ENCODE measurements around the gene IL20.

The IL20 gene

DNA sequence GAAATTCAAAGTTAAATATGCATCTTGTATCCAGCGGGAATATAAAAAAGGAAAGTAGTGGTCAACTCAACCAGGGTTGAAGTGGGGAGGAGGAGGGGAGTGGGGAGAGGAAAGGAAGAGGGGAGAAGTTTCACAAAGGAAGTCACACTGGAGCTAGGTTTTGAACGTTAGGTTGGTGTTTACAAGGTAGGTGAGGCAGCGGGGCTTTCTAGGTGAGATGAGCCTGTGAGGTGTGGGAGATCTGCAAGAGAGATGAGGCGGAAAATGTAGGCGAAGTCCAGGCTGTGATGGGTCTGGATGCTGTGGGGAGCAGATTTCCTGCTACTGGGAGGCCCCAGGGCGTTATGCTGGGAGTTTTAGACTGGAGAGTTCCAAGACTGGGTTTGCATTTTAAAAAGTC lies 36.1 kb upstream of the IL20 start:
- Histone ChIP-seq H3K4me2 (ENCODE audit: low read length) (no peak overlapping the region), H4K20me1 (ENCODE audit: insufficient read depth, low read length) (no peaks in the 10 kb centered on the region), H3K27ac (ENCODE audit: low read length) (no peak overlapping the region), H3K4me1 (ENCODE audit: low read length) (peaks cover 21% of the 10 kb centered on the region), H3K9ac (ENCODE audit: low read length) (no peak overlapping the region), H3K36me3 (replicated peaks; ENCODE audit: low read depth, low read length) (no peaks in the 10 kb centered on the region), H3K79me2 (ENCODE audit: low read length) (no peaks in the 10 kb centered on the region), H3K4me3 (ENCODE audit: low read length) (no peak overlapping the region), H3K9me3 (ENCODE audit: insufficient read depth, low read length) (no peaks in the 10 kb centered on the region), H2AFZ (ENCODE audit: low read depth, low read length) (no peak overlapping the region), H3K27me3 (ENCODE audit: low read depth, low read length) (peaks cover 13% of the 10 kb centered on the region)
- TF ChIP-seq, protein P1, sequence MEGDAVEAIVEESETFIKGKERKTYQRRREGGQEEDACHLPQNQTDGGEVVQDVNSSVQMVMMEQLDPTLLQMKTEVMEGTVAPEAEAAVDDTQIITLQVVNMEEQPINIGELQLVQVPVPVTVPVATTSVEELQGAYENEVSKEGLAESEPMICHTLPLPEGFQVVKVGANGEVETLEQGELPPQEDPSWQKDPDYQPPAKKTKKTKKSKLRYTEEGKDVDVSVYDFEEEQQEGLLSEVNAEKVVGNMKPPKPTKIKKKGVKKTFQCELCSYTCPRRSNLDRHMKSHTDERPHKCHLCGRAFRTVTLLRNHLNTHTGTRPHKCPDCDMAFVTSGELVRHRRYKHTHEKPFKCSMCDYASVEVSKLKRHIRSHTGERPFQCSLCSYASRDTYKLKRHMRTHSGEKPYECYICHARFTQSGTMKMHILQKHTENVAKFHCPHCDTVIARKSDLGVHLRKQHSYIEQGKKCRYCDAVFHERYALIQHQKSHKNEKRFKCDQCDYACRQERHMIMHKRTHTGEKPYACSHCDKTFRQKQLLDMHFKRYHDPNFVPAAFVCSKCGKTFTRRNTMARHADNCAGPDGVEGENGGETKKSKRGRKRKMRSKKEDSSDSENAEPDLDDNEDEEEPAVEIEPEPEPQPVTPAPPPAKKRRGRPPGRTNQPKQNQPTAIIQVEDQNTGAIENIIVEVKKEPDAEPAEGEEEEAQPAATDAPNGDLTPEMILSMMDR (IDR thresholded peaks at IDR 0.05; ENCODE audit: low read depth, low read length), result no peak
- TF ChIP-seq EZH2phosphoT487 (IDR thresholded peaks at IDR 0.05; ENCODE audit: low read depth), result no peak

GRCh38 chr1:206829875-206830274 lies 35.5 kb upstream of the IL20 start:
- peak overlapping the region; percentile 14; the same call in 1 of the 2 replicates for H2AFZ ChIP-seq (ENCODE audit: low read depth, low read length)
- peaks cover 22% of the 10 kb centered on the region for H3K4me1 ChIP-seq (ENCODE audit: low read length)
- no peaks in the 10 kb centered on the region for H3K79me2 ChIP-seq (ENCODE audit: low read length)
- no peak overlapping the region for H3K4me3 ChIP-seq (ENCODE audit: low read length)
- peaks cover 13% of the 10 kb centered on the region for H3K27me3 ChIP-seq (ENCODE audit: low read depth, low read length)
- no peak for TF ChIP-seq EZH2phosphoT487 (IDR thresholded peaks at IDR 0.05; ENCODE audit: low read depth)
- no peak overlapping the region for H3K4me2 ChIP-seq (ENCODE audit: low read length)
- H3K36me3 ChIP-seq (replicated peaks; ENCODE audit: low read depth, low read length), result no peaks in the 10 kb centered on the region
- H4K20me1 ChIP-seq (ENCODE audit: insufficient read depth, low read length), result no peaks in the 10 kb centered on the region
- no peak overlapping the region for H3K9ac ChIP-seq (ENCODE audit: low read length)
- no peaks in the 10 kb centered on the region for H3K9me3 ChIP-seq (ENCODE audit: insufficient read depth, low read length)
- H3K27ac ChIP-seq (ENCODE audit: low read length), result no peak overlapping the region

- TF ChIP-seq EZH2phosphoT487 (IDR thresholded peaks at IDR 0.05; ENCODE audit: low read depth), result no peak
- no peak overlapping the region for H2AFZ ChIP-seq (ENCODE audit: low read depth, low read length)
- no peak overlapping the region for H3K4me3 ChIP-seq (ENCODE audit: low read length)
- H3K9me3 ChIP-seq (ENCODE audit: insufficient read depth, low read length), result no peaks in the 10 kb centered on the region
- no peak overlapping the region for H3K27ac ChIP-seq (ENCODE audit: low read length)
- no peak overlapping the region for H3K4me2 ChIP-seq (ENCODE audit: low read length)
- H4K20me1 ChIP-seq (ENCODE audit: insufficient read depth, low read length), result no peaks in the 10 kb centered on the region
- H3K27me3 ChIP-seq (ENCODE audit: low read depth, low read length), result peaks cover 26% of the 10 kb centered on the region
- no peaks in the 10 kb centered on the region for H3K36me3 ChIP-seq (replicated peaks; ENCODE audit: low read depth, low read length)
- peaks cover 27% of the 10 kb centered on the region for H3K4me1 ChIP-seq (ENCODE audit: low read length)
- no peaks in the 10 kb centered on the region for H3K79me2 ChIP-seq (ENCODE audit: low read length)
- no peak overlapping the region for H3K9ac ChIP-seq (ENCODE audit: low read length)
Measured at GRCh38 chr1:206831650-206832049, 33.8 kb upstream of the IL20 start.

- Histone ChIP-seq H3K4me3 (ENCODE audit: low read length) (no peak overlapping the region), H3K9me3 (ENCODE audit: insufficient read depth, low read length) (no peaks in the 10 kb centered on the region), H3K4me2 (ENCODE audit: low read length) (no peak overlapping the region), H3K79me2 (ENCODE audit: low read length) (no peaks in the 10 kb centered on the region), H2AFZ (ENCODE audit: low read depth, low read length) (no peak overlapping the region), H4K20me1 (ENCODE audit: insufficient read depth, low read length) (no peaks in the 10 kb centered on the region), H3K9ac (ENCODE audit: low read length) (no peak overlapping the region), H3K4me1 (ENCODE audit: low read length) (peaks cover 27% of the 10 kb centered on the region), H3K36me3 (replicated peaks; ENCODE audit: low read depth, low read length) (no peaks in the 10 kb centered on the region), H3K27me3 (ENCODE audit: low read depth, low read length) (peaks cover 34% of the 10 kb centered on the region), H3K27ac (ENCODE audit: low read length) (no peak overlapping the region)
- TF ChIP-seq, protein P1 (IDR thresholded peaks at IDR 0.05; ENCODE audit: low read depth, low read length), result no peak
- no peak for TF ChIP-seq EZH2phosphoT487 (IDR thresholded peaks at IDR 0.05; ENCODE audit: low read depth)
Measured at GRCh38 chr1:206832352-206832880, 33.0 kb upstream of the IL20 start.

DNA sequence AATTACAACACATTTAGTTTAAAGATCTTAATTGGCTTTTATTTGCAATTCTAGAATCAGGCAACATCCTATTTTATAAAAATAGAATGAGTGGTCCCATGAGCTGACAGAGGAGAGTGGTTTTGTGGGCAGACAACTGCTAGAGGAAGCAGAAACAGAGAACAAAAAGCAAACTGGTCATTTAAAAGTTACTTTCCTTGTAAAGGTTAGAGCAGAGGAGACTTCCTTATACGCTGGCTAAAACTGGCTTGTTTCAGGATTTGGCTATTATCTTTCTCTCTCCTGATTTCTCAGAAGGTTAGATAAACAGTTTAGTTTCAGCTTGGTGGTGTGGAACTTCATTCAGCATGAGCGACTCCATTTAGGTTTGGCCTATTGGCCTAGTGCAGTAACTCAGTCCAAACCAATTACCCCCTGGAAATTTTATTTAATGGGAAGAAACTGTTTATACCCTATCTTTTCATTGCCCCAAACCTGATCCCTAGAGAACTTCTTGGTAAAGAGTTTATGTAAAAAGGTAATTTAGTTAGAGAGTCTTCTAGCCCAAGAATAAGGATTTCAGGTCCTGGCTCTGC lies 32.2 kb upstream of the IL20 start:
- peaks cover 27% of the 10 kb centered on the region for H3K4me1 ChIP-seq (ENCODE audit: low read length)
- H3K9ac ChIP-seq (ENCODE audit: low read length), result no peak overlapping the region
- H3K4me3 ChIP-seq (ENCODE audit: low read length), result no peak overlapping the region
- TF ChIP-seq EZH2phosphoT487 (IDR thresholded peaks at IDR 0.05; ENCODE audit: low read depth), result no peak
- TF ChIP-seq, protein P1 (IDR thresholded peaks at IDR 0.05; ENCODE audit: low read depth, low read length), result no peak
- no peak overlapping the region for H2AFZ ChIP-seq (ENCODE audit: low read depth, low read length)
- H3K36me3 ChIP-seq (replicated peaks; ENCODE audit: low read depth, low read length), result no peaks in the 10 kb centered on the region
- peaks cover 42% of the 10 kb centered on the region for H3K27me3 ChIP-seq (ENCODE audit: low read depth, low read length)
- H3K79me2 ChIP-seq (ENCODE audit: low read length), result no peaks in the 10 kb centered on the region
- no peaks in the 10 kb centered on the region for H4K20me1 ChIP-seq (ENCODE audit: insufficient read depth, low read length)
- H3K27ac ChIP-seq (ENCODE audit: low read length), result no peak overlapping the region
- no peak overlapping the region for H3K4me2 ChIP-seq (ENCODE audit: low read length)
- no peaks in the 10 kb centered on the region for H3K9me3 ChIP-seq (ENCODE audit: insufficient read depth, low read length)
